ENCODE measurements around the gene SV2B.

GRCh38 chr15:91200101-91200754 lies 100.2 kb downstream of the SV2B start:
- no peak for TF ChIP-seq CTCF (IDR thresholded peaks at IDR 0.05)
- TF ChIP-seq ZFX (IDR thresholded peaks at IDR 0.05; ENCODE audit: borderline replicate concordance): no peak

Measured in 22Rv1 (cell line).